ENCODE measurements around the gene DPH6. TPM values are rescaled to one million over a fixed set of nuclear protein-coding genes. Genes with fewer than 3 reads are reported as not detected.

The DPH6 gene
- total and polyA plus RNA-seq, 2 experiments from 2014 or later, result 14.2 to 28.6 TPM

GRCh38 chr15:35505141-35505540 lies 40.8 kb downstream of the DPH6 start:
- Histone ChIP-seq H3K9me2 (ENCODE audit: insufficient read depth) (no peaks in the 10 kb centered on the region), H4K20me1 (ENCODE audit: insufficient read depth) (no peaks in the 10 kb centered on the region), H3K27me3 (replicated peaks; ENCODE audit: insufficient read depth) (no peaks in the 10 kb centered on the region), H2AFZ (no peak overlapping the region), H3K27ac (no peak overlapping the region), H3K4me1 (ENCODE audit: insufficient read depth) (no peaks in the 10 kb centered on the region), H3K79me2 (ENCODE audit: insufficient read depth) (no peaks in the 10 kb centered on the region), H3K9ac (no peak overlapping the region), H3K9me3 (ENCODE audit: low read depth) (no peaks in the 10 kb centered on the region), H3K4me2 (ENCODE audit: unreplicated experiment) (no peak overlapping the region), H3K4me3 (no peak overlapping the region), H3F3A (ENCODE audit: insufficient read depth) (no peaks in the 10 kb centered on the region), H3K36me3 (ENCODE audit: low read depth) (no peaks in the 10 kb centered on the region)
- no peak for TF ChIP-seq EZH2 (IDR thresholded peaks at IDR 0.05; ENCODE audit: insufficient read depth, poor library complexity, severe bottlenecking)
- TF ChIP-seq EZH2phosphoT487 (IDR thresholded peaks at IDR 0.05; ENCODE audit: insufficient read depth, low read depth), result no peak
- in situ Hi-C loops (cut with MboI), result no loop called here
- DNase-seq, result no peak
- WGBS, 2 experiments (ENCODE audit: low coverage in 1 of 2, low lambda C conversion rate in 2 of 2, missing lambda C conversion rate in 2 of 2), result 94 to 100% methylated on average over 1 of the region's 1 CpG

- no peaks in the 10 kb centered on the region for H3F3A ChIP-seq (ENCODE audit: insufficient read depth)
- H3K4me2 ChIP-seq (ENCODE audit: unreplicated experiment), result no peak overlapping the region
- H3K27me3 ChIP-seq (replicated peaks; ENCODE audit: insufficient read depth), result no peaks in the 10 kb centered on the region
- no peak overlapping the region for H3K4me3 ChIP-seq
- H3K27ac ChIP-seq, result no peak overlapping the region
- H3K79me2 ChIP-seq (ENCODE audit: insufficient read depth), result no peaks in the 10 kb centered on the region
- H2AFZ ChIP-seq, result no peak overlapping the region
- WGBS, 2 experiments (ENCODE audit: low coverage in 1 of 2, low lambda C conversion rate in 2 of 2, missing lambda C conversion rate in 2 of 2), result 94 to 97% methylated on average over 4 of the region's 4 CpGs
- in situ Hi-C loops (cut with MboI), result no loop called here
- H3K4me1 ChIP-seq (ENCODE audit: insufficient read depth), result peaks cover 8% of the 10 kb centered on the region
- no peaks in the 10 kb centered on the region for H3K36me3 ChIP-seq (ENCODE audit: low read depth)
- DNase-seq, result no peak
- TF ChIP-seq EZH2phosphoT487 (IDR thresholded peaks at IDR 0.05; ENCODE audit: insufficient read depth, low read depth) (no peak), EZH2 (IDR thresholded peaks at IDR 0.05; ENCODE audit: insufficient read depth, poor library complexity, severe bottlenecking) (no peak)
- no peaks in the 10 kb centered on the region for H3K9me3 ChIP-seq (ENCODE audit: low read depth)
- no peaks in the 10 kb centered on the region for H4K20me1 ChIP-seq (ENCODE audit: insufficient read depth)
- H3K9me2 ChIP-seq (ENCODE audit: insufficient read depth), result no peaks in the 10 kb centered on the region
- no peak overlapping the region for H3K9ac ChIP-seq
These were observed 46.2 kb downstream of the DPH6 start for GRCh38 chr15:35499723-35500122.

GRCh38 chr15:35496585-35496984 lies 49.4 kb downstream of the DPH6 start:
- Histone ChIP-seq H3K9me3 (ENCODE audit: low read depth) (no peaks in the 10 kb centered on the region), H3K9me2 (ENCODE audit: insufficient read depth) (no peaks in the 10 kb centered on the region), H2AFZ (no peak overlapping the region), H4K20me1 (ENCODE audit: insufficient read depth) (no peaks in the 10 kb centered on the region), H3K4me2 (ENCODE audit: unreplicated experiment) (no peak overlapping the region), H3K36me3 (ENCODE audit: low read depth) (no peaks in the 10 kb centered on the region), H3K4me3 (no peak overlapping the region), H3K4me1 (ENCODE audit: insufficient read depth) (peaks cover 8% of the 10 kb centered on the region), H3F3A (ENCODE audit: insufficient read depth) (no peaks in the 10 kb centered on the region), H3K79me2 (ENCODE audit: insufficient read depth) (no peaks in the 10 kb centered on the region), H3K27me3 (replicated peaks; ENCODE audit: insufficient read depth) (no peaks in the 10 kb centered on the region), H3K27ac (no peak overlapping the region), H3K9ac (no peak overlapping the region)
- in situ Hi-C loops (cut with MboI), result no loop called here
- TF ChIP-seq EZH2phosphoT487 (IDR thresholded peaks at IDR 0.05; ENCODE audit: insufficient read depth, low read depth), result no peak
- no peak for TF ChIP-seq EZH2 (IDR thresholded peaks at IDR 0.05; ENCODE audit: insufficient read depth, poor library complexity, severe bottlenecking)
- no peak for DNase-seq

- no peak for DNase-seq
- in situ Hi-C loops (cut with MboI), result no loop called here
- WGBS, 2 experiments (ENCODE audit: low coverage in 1 of 2, low lambda C conversion rate in 2 of 2, missing lambda C conversion rate in 2 of 2), result 83 to 85% methylated on average over 3 of the region's 3 CpGs
- Histone ChIP-seq H3K4me3 (no peak overlapping the region), H3K27me3 (replicated peaks; ENCODE audit: insufficient read depth) (no peaks in the 10 kb centered on the region), H3K4me2 (ENCODE audit: unreplicated experiment) (no peak overlapping the region), H4K20me1 (ENCODE audit: insufficient read depth) (no peaks in the 10 kb centered on the region), H3K9me2 (ENCODE audit: insufficient read depth) (no peaks in the 10 kb centered on the region), H3K4me1 (ENCODE audit: insufficient read depth) (peaks cover 8% of the 10 kb centered on the region), H3F3A (ENCODE audit: insufficient read depth) (no peaks in the 10 kb centered on the region), H3K79me2 (ENCODE audit: insufficient read depth) (no peaks in the 10 kb centered on the region), H2AFZ (no peak overlapping the region), H3K9ac (no peak overlapping the region), H3K9me3 (ENCODE audit: low read depth) (no peaks in the 10 kb centered on the region), H3K36me3 (ENCODE audit: low read depth) (no peaks in the 10 kb centered on the region), H3K27ac (no peak overlapping the region)
- TF ChIP-seq EZH2phosphoT487 (IDR thresholded peaks at IDR 0.05; ENCODE audit: insufficient read depth, low read depth), result no peak
- no peak for TF ChIP-seq EZH2 (IDR thresholded peaks at IDR 0.05; ENCODE audit: insufficient read depth, poor library complexity, severe bottlenecking)
These were observed 50.9 kb downstream of the DPH6 start for GRCh38 chr15:35495080-35495479.

- in situ Hi-C loops (cut with MboI), result no loop called here
- Histone ChIP-seq H3K4me2 (ENCODE audit: unreplicated experiment) (no peak overlapping the region), H3K9me2 (ENCODE audit: insufficient read depth) (no peaks in the 10 kb centered on the region), H3K36me3 (ENCODE audit: low read depth) (no peaks in the 10 kb centered on the region), H3K79me2 (ENCODE audit: insufficient read depth) (no peaks in the 10 kb centered on the region), H3K9me3 (ENCODE audit: low read depth) (no peaks in the 10 kb centered on the region), H4K20me1 (ENCODE audit: insufficient read depth) (no peaks in the 10 kb centered on the region), H2AFZ (no peak overlapping the region), H3K27me3 (replicated peaks; ENCODE audit: insufficient read depth) (no peaks in the 10 kb centered on the region), H3K9ac (no peak overlapping the region), H3K4me1 (ENCODE audit: insufficient read depth) (peaks cover 4% of the 10 kb centered on the region), H3K4me3 (no peak overlapping the region), H3K27ac (no peak overlapping the region), H3F3A (ENCODE audit: insufficient read depth) (no peaks in the 10 kb centered on the region)
- no peak for DNase-seq
- TF ChIP-seq EZH2 (IDR thresholded peaks at IDR 0.05; ENCODE audit: insufficient read depth, poor library complexity, severe bottlenecking) (no peak), EZH2phosphoT487 (IDR thresholded peaks at IDR 0.05; ENCODE audit: insufficient read depth, low read depth) (no peak)
- 84 to 90% methylated on average over 3 of the region's 3 CpGs for WGBS, 2 experiments (ENCODE audit: low coverage in 1 of 2, low lambda C conversion rate in 2 of 2, missing lambda C conversion rate in 2 of 2)
These were observed 54.0 kb downstream of the DPH6 start for GRCh38 chr15:35491999-35492398.
